Endothelial cell of umbilical vein (primary cell): ENCODE measurements around the gene DGCR2.

Experiments used
- CTCF ChIP-seq, 2 donors: IDR thresholded peaks; 1 replicate in 1 of 2; 2 replicates in 1 of 2; pipeline ENCODE4 v1.5.1; 2011; ENCODE audit warnings: low read length in 2 of 2, mild to moderate bottlenecking in 2 of 2, moderate library complexity in 2 of 2, control low read depth in 1 of 2, inconsistent platforms in 1 of 2, low read depth in 1 of 2; ENCODE audit not compliant: insufficient read depth in 1 of 2; ENCODE audit errors: extremely low read depth in 1 of 2
- EZH2 ChIP-seq: IDR thresholded peaks from 2 replicates; pipeline ENCODE4 v1.6.1; 2012; ENCODE audit warnings: borderline replicate concordance, low read depth, mild to moderate bottlenecking, moderate library complexity, low read length, inconsistent platforms; ENCODE audit not compliant: severe bottlenecking
- FOS ChIP-seq: IDR thresholded peaks from 2 replicates; pipeline ENCODE4 v1.6.1; 2011; ENCODE audit warnings: mild to moderate bottlenecking, low read length, moderate library complexity, borderline replicate concordance; ENCODE audit not compliant: insufficient read depth
- GATA2 ChIP-seq: IDR thresholded peaks from 2 replicates; pipeline ENCODE4 v1.7.0; 2011; ENCODE audit warnings: low read depth, mild to moderate bottlenecking, moderate library complexity, mixed read lengths, low read length; ENCODE audit not compliant: insufficient read length, insufficient read depth
- JUN ChIP-seq: IDR thresholded peaks from 2 replicates; pipeline ENCODE4 v1.6.1; 2011; ENCODE audit warnings: borderline replicate concordance, low read depth; ENCODE audit not compliant: insufficient read length, insufficient read depth
- MAX ChIP-seq: IDR thresholded peaks from 2 replicates; pipeline ENCODE4 v1.6.1; 2011; ENCODE audit not compliant: insufficient read depth, insufficient read length
- MYC ChIP-seq: IDR thresholded peaks from one replicate; pipeline ENCODE4 v1.6.1; 2011; ENCODE audit warnings: mild to moderate bottlenecking, low read depth, low read length
- POLR2A ChIP-seq: IDR thresholded peaks from 2 replicates; pipeline ENCODE4 v1.6.1; 2012; ENCODE audit warnings: low read depth, mild to moderate bottlenecking, control low read depth, low read length
- POLR2AphosphoS5 ChIP-seq: IDR thresholded peaks from 2 replicates; pipeline ENCODE4 v1.6.1; 2012; ENCODE audit warnings: low read depth, mild to moderate bottlenecking, control low read depth, low read length, moderate library complexity; ENCODE audit not compliant: insufficient read depth

DNA sequence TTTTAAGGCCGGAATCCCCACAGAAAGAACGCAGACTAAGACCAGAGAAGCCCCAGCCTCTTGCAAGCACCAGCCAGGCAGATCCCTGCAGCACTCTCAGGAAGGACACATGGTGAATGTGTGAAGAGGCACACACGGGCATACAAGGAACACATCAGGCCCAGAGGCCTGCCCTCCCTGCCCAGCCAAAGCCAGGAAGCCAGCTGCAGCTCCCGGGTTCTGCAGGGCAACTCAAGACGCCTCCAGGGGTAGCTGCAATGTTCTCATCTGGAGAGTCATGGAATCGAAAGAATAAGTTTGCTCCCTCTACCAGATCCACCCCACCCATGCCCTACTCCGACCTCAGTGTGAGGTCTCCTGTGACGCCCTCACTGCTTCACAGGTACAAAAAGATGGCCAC is 2.3 kb downstream of the DGCR2 start:
- no peak for TF ChIP-seq CTCF (IDR thresholded peaks at IDR 0.05; ENCODE audit: extremely low read depth in 1 of 2, insufficient read depth in 1 of 2, low read depth in 1 of 2, low read length in 2 of 2)
- no peak for TF ChIP-seq EZH2
- TF ChIP-seq POLR2AphosphoS5: no peak
- TF ChIP-seq MAX: no peak
- no peak for TF ChIP-seq JUN
- no peak for TF ChIP-seq GATA2
- TF ChIP-seq POLR2A: no peak
- no peak for TF ChIP-seq MYC
- no peak for TF ChIP-seq FOS
